H1 (cell line): ENCODE data around the gene SLC38A2. TPM values are rescaled to one million over a fixed set of nuclear protein-coding genes. Genes with fewer than 3 reads are reported as not detected.

Source experiments
- CTCF ChIA-PET: fragments of 300-600 bp; sonication (Branson Sonifier 250); formaldehyde crosslinking; loops from one replicate; lab custom pipeline; 2021; ENCODE audit not compliant: partially characterized antibody; lab: Charles Lee
- POLR2A ChIA-PET: fragments of 300-600 bp; sonication (Branson Sonifier 250); formaldehyde crosslinking; loops from one replicate; lab custom pipeline; 2021; ENCODE audit warnings: inconsistent platforms; ENCODE audit not compliant: partially characterized antibody; lab: Charles Lee
- DNase-seq, 2 experiments: peaks; one replicate each; pipeline versions ENCODE4 v3.0.0 to v3.0.0-alpha.2; 2010 to 2022; ENCODE audit warnings: low spot score in 2 of 2, low read depth in 1 of 2, mixed read lengths in 1 of 2
- FAIRE-seq: peaks from 2 replicates; lab custom pipeline; 2011; peaks lifted over from hg19 to GRCh38; lab: Jason Lieb, UNC
- H2AFZ ChIP-seq: 2 replicates; pipeline ENCODE4 v1.8.1; 2012; ENCODE audit warnings: low read length, inconsistent platforms
- H2AK5ac ChIP-seq: 2 replicates; pipeline ENCODE4 v1.6.1; 2013; ENCODE audit warnings: low read depth, low read length
- H2BK120ac ChIP-seq: replicated peaks from 2 replicates; pipeline ENCODE3; 2013; ENCODE audit warnings: low read depth, low read length, inconsistent platforms
- H2BK12ac ChIP-seq: 2 replicates; pipeline ENCODE4 v1.6.1; 2013; ENCODE audit warnings: low read depth, low read length
- H2BK15ac ChIP-seq: 2 replicates; pipeline ENCODE4 v1.6.1; 2013; ENCODE audit warnings: low read length
- H2BK20ac ChIP-seq: 2 replicates; pipeline ENCODE4 v1.6.1; 2013; ENCODE audit warnings: low read length
- H2BK5ac ChIP-seq: 2 replicates; pipeline ENCODE4 v1.6.1; 2013; ENCODE audit warnings: low read depth, low read length
- H3K14ac ChIP-seq: 2 replicates; pipeline ENCODE4 v1.6.1; 2013; ENCODE audit warnings: inconsistent platforms; ENCODE audit not compliant: insufficient read length
- H3K18ac ChIP-seq: 2 replicates; pipeline ENCODE4 v1.6.1; 2013; ENCODE audit warnings: low read length; ENCODE audit errors: extremely low read depth
- H3K23ac ChIP-seq: 2 replicates; pipeline ENCODE4 v1.6.1; 2013; ENCODE audit warnings: inconsistent platforms; ENCODE audit not compliant: insufficient read length
- H3K23me2 ChIP-seq: 2 replicates; pipeline ENCODE4 v1.6.1; 2013; ENCODE audit warnings: low read depth, low read length
- H3K27ac ChIP-seq: 2 replicates; pipeline ENCODE4 v1.6.1; 2011; ENCODE audit warnings: low read depth, low read length, inconsistent platforms
- H3K27me3 ChIP-seq, 4 experiments: replicated peaks in 1 of 4; 1 replicate in 1 of 4; 2 replicates in 3 of 4; pipeline versions ENCODE4 v1.6.1 to v1.8.1; 2011 to 2013; ENCODE audit warnings: low read length in 3 of 4, mild to moderate bottlenecking in 3 of 4, inconsistent platforms in 2 of 4, mixed read lengths in 2 of 4, moderate library complexity in 1 of 4; ENCODE audit not compliant: control insufficient read depth in 3 of 4, insufficient read depth in 3 of 4; ENCODE audit errors: extremely low read depth in 1 of 4
- H3K36me3 ChIP-seq, 4 experiments: 2 replicates each; pipeline versions ENCODE4 v1.6.1 to v1.8.1; 2011 to 2013; ENCODE audit warnings: mild to moderate bottlenecking in 4 of 4, low read length in 3 of 4, moderate library complexity in 2 of 4, control low read depth in 1 of 4, inconsistent platforms in 1 of 4; ENCODE audit not compliant: insufficient read depth in 4 of 4, control insufficient read depth in 2 of 4
- H3K4ac ChIP-seq: replicated peaks from 2 replicates; pipeline ENCODE3; 2013; ENCODE audit warnings: low read length, low read depth, mixed read lengths, inconsistent platforms; ENCODE audit not compliant: insufficient read length
- H3K4me1 ChIP-seq, 4 experiments: replicated peaks in 1 of 4; 1 replicate in 1 of 4; 2 replicates in 3 of 4; pipeline versions ENCODE4 v1.6.1 to v1.8.1; 2011 to 2013; ENCODE audit warnings: low read length in 3 of 4, inconsistent platforms in 2 of 4, mixed read lengths in 1 of 4; ENCODE audit not compliant: insufficient read depth in 4 of 4, control insufficient read depth in 3 of 4
- H3K4me2 ChIP-seq, 2 experiments: 2 replicates each; pipeline versions ENCODE4 v1.6.1 to v1.8.1; 2011 to 2013; ENCODE audit warnings: low read depth in 2 of 2, low read length in 2 of 2, control low read depth in 1 of 2, inconsistent platforms in 1 of 2, mild to moderate bottlenecking in 1 of 2; ENCODE audit not compliant: insufficient read depth in 1 of 2
- H3K4me3 ChIP-seq, 4 experiments: fragments of 200-600, 300-600 bp in 1 of 4; sonication (generic), shearing (Covaris generic), sonication (Bioruptor Twin) in 1 of 4; 2 replicates each; pipeline versions ENCODE4 v1.5.1 to v1.8.1; 2011 to 2016; ENCODE audit warnings: low read length in 4 of 4, low read depth in 3 of 4, control low read depth in 2 of 4, inconsistent platforms in 2 of 4, mild to moderate bottlenecking in 2 of 4, mixed read lengths in 1 of 4, moderate library complexity in 1 of 4; ENCODE audit not compliant: insufficient read depth in 2 of 4; ENCODE audit errors: extremely low read depth in 1 of 4
- H3K56ac ChIP-seq: replicated peaks from 2 replicates; pipeline ENCODE3; 2013; ENCODE audit warnings: low read depth, mild to moderate bottlenecking, mixed read lengths, low read length, inconsistent platforms; ENCODE audit not compliant: insufficient read length
- H3K79me1 ChIP-seq: 2 replicates; pipeline ENCODE4 v1.6.1; 2013; ENCODE audit warnings: low read depth, low read length, control low read depth
- H3K79me2 ChIP-seq, 2 experiments: 2 replicates each; pipeline versions ENCODE4 v1.6.1 to v1.8.1; 2012 to 2013; ENCODE audit warnings: low read length in 2 of 2, mild to moderate bottlenecking in 2 of 2, inconsistent platforms in 1 of 2; ENCODE audit not compliant: insufficient read depth in 2 of 2, control insufficient read depth in 1 of 2
- H3K9ac ChIP-seq, 4 experiments: replicated peaks in 1 of 4; 1 replicate in 1 of 4; 2 replicates in 3 of 4; pipeline versions ENCODE4 v1.6.1 to v1.8.1; 2011 to 2013; ENCODE audit warnings: low read depth in 3 of 4, low read length in 3 of 4, control low read depth in 2 of 4, mild to moderate bottlenecking in 2 of 4, moderate library complexity in 2 of 4, inconsistent platforms in 1 of 4; ENCODE audit errors: extremely low read depth in 1 of 4
- H3K9me3 ChIP-seq, 2 experiments: 2 replicates each; pipeline versions ENCODE4 v1.6.1 to v1.8.1; 2012 to 2013; ENCODE audit warnings: mild to moderate bottlenecking in 2 of 2, moderate library complexity in 2 of 2, control low read depth in 1 of 2, inconsistent platforms in 1 of 2, low read depth in 1 of 2, low read length in 1 of 2, mixed read lengths in 1 of 2; ENCODE audit not compliant: insufficient read depth in 2 of 2
- H4K20me1 ChIP-seq, 2 experiments: replicated peaks in 1 of 2; 2 replicates each; pipeline versions ENCODE3 to v1.8.1; 2011 to 2013; ENCODE audit warnings: inconsistent platforms in 2 of 2, low read length in 2 of 2, mild to moderate bottlenecking in 1 of 2; ENCODE audit not compliant: insufficient read depth in 2 of 2, control insufficient read depth in 1 of 2
- H4K5ac ChIP-seq: 2 replicates; pipeline ENCODE4 v1.6.1; 2013; ENCODE audit warnings: low read length, low read depth, mixed read lengths, inconsistent platforms; ENCODE audit not compliant: insufficient read length
- H4K8ac ChIP-seq: 2 replicates; pipeline ENCODE4 v1.8.0; 2013; ENCODE audit warnings: mild to moderate bottlenecking, moderate library complexity, low read length, inconsistent platforms; ENCODE audit not compliant: insufficient read depth; ENCODE audit errors: extremely low read depth
- H4K91ac ChIP-seq: replicated peaks from 2 replicates; pipeline ENCODE3; 2013; ENCODE audit warnings: low read length, mixed read lengths, inconsistent platforms; ENCODE audit not compliant: insufficient read length
- FOSL1 ChIP-seq: IDR thresholded peaks from 2 replicates; pipeline ENCODE4 v1.6.1; 2011; ENCODE audit warnings: mild to moderate bottlenecking, low read depth, low read length, moderate library complexity; ENCODE audit not compliant: insufficient read depth
- POLR2A ChIP-seq, 2 experiments: IDR thresholded peaks; 1 replicate in 1 of 2; 2 replicates in 1 of 2; pipeline ENCODE4 v1.6.1; 2011; ENCODE audit warnings: low read depth in 2 of 2, low read length in 2 of 2, mild to moderate bottlenecking in 2 of 2; ENCODE audit errors: control extremely low read depth in 1 of 2
- WGBS, 2 experiments: shearing (Covaris generic) in 1 of 2; methylation state at CpG; one replicate each; pipeline versions ENCODE4 v1.1.6 to v1.1.7; 2013 to 2015; ENCODE audit warnings: low lambda C conversion rate in 2 of 2, mixed read lengths in 2 of 2, inconsistent platforms in 1 of 2, low coverage in 1 of 2, missing lambda C conversion rate in 1 of 2; ENCODE audit not compliant: insufficient replicate concordance in 2 of 2, insufficient coverage in 1 of 2, insufficient read length in 1 of 2; ENCODE audit errors: extremely low coverage in 1 of 2, missing lambda C conversion rate in 1 of 2; 5-methylcytosine and 5-hydroxymethylcytosine counted together
- polyA plus RNA-seq, 7 experiments: library from polyadenylated mRNA; depleted of rRNA in 3 of 7; stranded (reverse) in 5 of 7; unstranded in 2 of 7; fragments of >200 nt in 5 of 7; fragments of 200-250 nt in 2 of 7; gene quantifications; 1 replicate in 5 of 7; 2 replicates in 1 of 7; 4 replicates in 1 of 7; pipeline versions ENCODE4 v1.2.1 to v1.2.3, GENCODE V29; 2011 to 2013; ENCODE audit warnings: missing spikeins in 2 of 7, mixed read lengths in 2 of 7
- total RNA-seq: library from RNA; stranded (reverse); fragmentation: NEBNext Ultra II Directional; extraction: Animal tissue kit (Norgen Biotek cat#: 25700); gene quantifications from 2 replicates; pipeline ENCODE4 v1.2.1, GENCODE V29; 2021

The SLC38A2 gene
- total and polyA plus RNA-seq, 2 of the 8 experiments (the other 6 are each of a cell fraction or from before 2014, with no cell fraction given) = 163 to 684 TPM

DNA sequence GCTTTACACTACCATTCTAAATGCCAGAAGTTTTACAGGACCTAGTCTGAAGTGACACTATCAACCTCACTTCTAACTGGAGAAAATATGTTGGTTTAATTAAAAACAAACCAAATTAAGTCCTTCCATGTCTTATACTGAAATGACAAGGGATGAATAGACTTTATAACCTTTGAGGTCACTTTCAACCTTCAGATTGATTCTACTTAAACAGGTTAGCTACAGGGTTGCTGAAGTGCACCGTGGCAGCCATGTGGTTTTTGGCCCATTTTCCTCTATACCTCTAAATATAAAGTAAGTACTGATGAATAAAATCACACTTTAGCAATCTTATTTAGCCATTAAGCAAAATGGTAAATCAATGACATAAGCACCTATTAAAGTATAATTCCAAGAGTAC lies 3.9 kb downstream of the SLC38A2 start:
- peaks cover 44 to 48% of the 10 kb centered on the region in 2 experiments for H4K20me1 ChIP-seq

More for the DNA sequence above, 3.9 kb downstream of the SLC38A2 start:
- no peak overlapping the region for H2BK20ac ChIP-seq
- no peak overlapping the region for H4K5ac ChIP-seq
- H3K27me3 ChIP-seq = no peaks in the 10 kb centered on the region
- no peak overlapping the region for H2BK120ac ChIP-seq
- no peak overlapping the region for H4K8ac ChIP-seq
- 89% methylated on average over 1 of the region's 1 CpG; no CpG with 5 or more reads in 1 of the 2 experiments for WGBS, 2 experiments
- H3K79me1 ChIP-seq = 0 out of 2 replicates have a peak, but pooled peaks cover 2% of the 10 kb centered on the region
- TF ChIP-seq POLR2A (IDR thresholded peaks at IDR 0.05; ENCODE audit: control extremely low read depth in 1 of 2, low read depth in 2 of 2, low read length in 2 of 2) (peak in 1 of 2 experiments; percentile 42; a peak in 1 of 3 replicates), FOSL1 (no peak)
- TF ChIP-seq, all 59 proteins: peak for 1
- H4K91ac ChIP-seq = no peak overlapping the region
- peaks cover 2 to 7% (median 3%) of the 10 kb centered on the region in 4 experiments; a peak in 6 of 7 replicates for H3K4me1 ChIP-seq
- H3K9ac ChIP-seq = no peak overlapping the region
- ChIA-PET CTCF (no interaction called here), POLR2A (interaction anchor here (0.9 to 12.8 kb wide), 8 partner anchors 12 to 300 kb away, joined by 3 to 263 read pairs (median 6); partner anchors contain the start of gene SLC38A1)
- H3K9me3 ChIP-seq = no peaks in the 10 kb centered on the region
- H2BK5ac ChIP-seq = no peak overlapping the region
- H3K18ac ChIP-seq = no peak overlapping the region
- H3K36me3 ChIP-seq = peaks cover 51 to 80% (median 75%) of the 10 kb centered on the region in 4 experiments
- H3K4me3 ChIP-seq = peak overlapping the region in 3 of 4 experiments; percentile 12 to 99 (median 87); a peak in 2 of 8 replicates
- peaks cover 29 to 77% of the 10 kb centered on the region in 2 experiments for H3K79me2 ChIP-seq
- no peak overlapping the region for H3K14ac ChIP-seq
- H2BK15ac ChIP-seq = no peak overlapping the region
- H3K27ac ChIP-seq = no peak overlapping the region
- DNase-seq (no peak), FAIRE-seq (no peak)
- H3K23me2 ChIP-seq = peaks cover 10% of the 10 kb centered on the region; the same call in 1 of the 2 replicates
- H3K23ac ChIP-seq = no peak overlapping the region
- no peak overlapping the region for H2AFZ ChIP-seq
- no peak overlapping the region for H3K56ac ChIP-seq
- H2BK12ac ChIP-seq = no peak overlapping the region
- H3K4me2 ChIP-seq = peak overlapping the region; percentile 59 to 82
- no peak overlapping the region for H2AK5ac ChIP-seq
- H3K4ac ChIP-seq = no peak overlapping the region
